ENCODE data around the gene CDS1.
A peak's percentile ranks its signal among the peaks of the same experiment; 100 is the strongest.
"Not testable (repeated sequence)": the region's sequence is repeated elsewhere in the genome, so short reads cannot be mapped to it uniquely, and the experiment has no call there.

Gene CDS1

GRCh38 chr4:84582988-84583875 is at the start of gene CDS1:
Gene CDS1, plus strand, starts transcription at chr4:84583127. Its CDS starts 275 bp downstream, at chr4:84583402.
- no peak for DNase-seq (ENCODE audit: low read depth in 2 of 2)

GRCh38 chr4:84535901-84536300 is 47.0 kb upstream of the CDS1 start:
- no peak for DNase-seq (ENCODE audit: low read depth in 2 of 2)

GRCh38 chr4:84545093-84545492 is 37.8 kb upstream of the CDS1 start:
- no peak for DNase-seq (ENCODE audit: low read depth in 2 of 2)

- no peak for DNase-seq (ENCODE audit: low read depth in 2 of 2)
Measured at GRCh38 chr4:84547211-84547610, 35.7 kb upstream of the CDS1 start.

GRCh38 chr4:84549191-84549590 is 33.7 kb upstream of the CDS1 start:
- not testable (repeated sequence) for DNase-seq (ENCODE audit: low read depth in 2 of 2)

- no peak for DNase-seq (ENCODE audit: low read depth in 2 of 2)
Measured at GRCh38 chr4:84562156-84562555, 20.8 kb upstream of the CDS1 start.

- no peak for DNase-seq (ENCODE audit: low read depth in 2 of 2)
Measured at GRCh38 chr4:84563002-84563401, 19.9 kb upstream of the CDS1 start.

GRCh38 chr4:84565951-84566350 is 17.0 kb upstream of the CDS1 start:
- DNase-seq (ENCODE audit: low read depth in 2 of 2), result no peak

GRCh38 chr4:84568496-84568895 is 14.4 kb upstream of the CDS1 start:
- DNase-seq (ENCODE audit: low read depth in 2 of 2), result no peak

- DNase-seq (ENCODE audit: low read depth in 2 of 2), result no peak
Measured at GRCh38 chr4:84569009-84569408, 13.9 kb upstream of the CDS1 start.

GRCh38 chr4:84573385-84574068 is 9.4 kb upstream of the CDS1 start:
- DNase-seq (ENCODE audit: low read depth in 2 of 2), result no peak

- no peak for DNase-seq (ENCODE audit: low read depth in 2 of 2)
Measured at GRCh38 chr4:84574069-84574720, 8.7 kb upstream of the CDS1 start.

- no peak for DNase-seq (ENCODE audit: low read depth in 2 of 2)
Measured at GRCh38 chr4:84578540-84579402, 4.2 kb upstream of the CDS1 start.

GRCh38 chr4:84579403-84579776 is 3.5 kb upstream of the CDS1 start:
- DNase-seq (ENCODE audit: low read depth in 2 of 2), result no peak

GRCh38 chr4:84582302-84582987 is 482 bp upstream of the CDS1 start:
- DNase-seq (ENCODE audit: low read depth in 2 of 2), result peak; percentile 68 to 88

- no peak for DNase-seq (ENCODE audit: low read depth in 2 of 2)
Measured at GRCh38 chr4:84583876-84584380, 1.0 kb downstream of the CDS1 start.

GRCh38 chr4:84585251-84585650 is 2.3 kb downstream of the CDS1 start:
- no peak for DNase-seq (ENCODE audit: low read depth in 2 of 2)

GRCh38 chr4:84594724-84595123 is 11.8 kb downstream of the CDS1 start:
- no peak for DNase-seq (ENCODE audit: low read depth in 2 of 2)

GRCh38 chr4:84596826-84597225 is 13.9 kb downstream of the CDS1 start:
- DNase-seq (ENCODE audit: low read depth in 2 of 2), result no peak

- no peak for DNase-seq (ENCODE audit: low read depth in 2 of 2)
Measured at GRCh38 chr4:84597450-84597849, 14.5 kb downstream of the CDS1 start.

GRCh38 chr4:84606645-84607044 is 23.7 kb downstream of the CDS1 start:
- DNase-seq (ENCODE audit: low read depth in 2 of 2), result no peak
